ENCODE results near the gene TANGO6. TPM values are rescaled to one million over a fixed set of nuclear protein-coding genes. Genes with fewer than 3 reads are reported as not detected.

TANGO6 gene
- total RNA-seq, 2 donors from 2014 or later = 8.1 to 9.0 TPM

GRCh38 chr16:68900009-68900408, 56.7 kb downstream of the TANGO6 start:
- DNase-seq = no peak
- ATAC-seq = no peak
- intact Hi-C loops (cut with DNase I, micrococcal nuclease) = loop anchor here in 1 of 2 donors (10.0 kb wide), 1 partner anchor 225 kb away; no protein-coding TSS in a partner anchor

GRCh38 chr16:68902003-68902968, 59.0 kb downstream of the TANGO6 start:
- intact Hi-C loops (cut with DNase I, micrococcal nuclease) = loop anchor here in 1 of 2 donors (10.0 kb wide), 1 partner anchor 223 kb away; no protein-coding TSS in a partner anchor
- peak in 1 of 2 donors; percentile 35 for DNase-seq
- ATAC-seq = peak; percentile 94

- intact Hi-C loops (cut with DNase I, micrococcal nuclease) = loop anchor here in 1 of 2 donors (10.0 kb wide), 1 partner anchor 222 kb away; no protein-coding TSS in a partner anchor
- ATAC-seq (no peak), DNase-seq (no peak)
Observed at GRCh38 chr16:68902969-68903345, 59.6 kb downstream of the TANGO6 start.

GRCh38 chr16:68907297-68907696, 64.0 kb downstream of the TANGO6 start:
- peak; percentile 49 for ATAC-seq
- intact Hi-C loops (cut with DNase I, micrococcal nuclease) = loop anchor here in 1 of 2 donors (10.0 kb wide), 1 partner anchor 218 kb away; no protein-coding TSS in a partner anchor
- no peak for DNase-seq

- intact Hi-C loops (cut with DNase I, micrococcal nuclease) = loop anchor here in 1 of 2 donors (10.0 kb wide), 1 partner anchor 217 kb away; no protein-coding TSS in a partner anchor
- DNase-seq (no peak), ATAC-seq (peak; percentile 79)
Observed at GRCh38 chr16:68907781-68908181, 64.5 kb downstream of the TANGO6 start.

- ATAC-seq (no peak), DNase-seq (no peak)
Observed at GRCh38 chr16:68909099-68909733, 65.9 kb downstream of the TANGO6 start.

GRCh38 chr16:68910051-68910450, 66.7 kb downstream of the TANGO6 start:
- ATAC-seq (no peak), DNase-seq (no peak)
- intact Hi-C loops (cut with DNase I, micrococcal nuclease) = no loop called here

More at GRCh38 chr16:68909099-68909733, 65.9 kb downstream of the TANGO6 start:
- intact Hi-C loops (cut with DNase I, micrococcal nuclease) = loop anchor here in 1 of 2 donors (10.0 kb wide), 1 partner anchor 216 kb away; no protein-coding TSS in a partner anchor

GRCh38 chr16:68915589-68915988, 72.3 kb downstream of the TANGO6 start:
- ATAC-seq = no peak
- no peak for DNase-seq
- intact Hi-C loops (cut with DNase I, micrococcal nuclease) = no loop called here

GRCh38 chr16:68917541-68917940, 74.2 kb downstream of the TANGO6 start:
- DNase-seq (no peak), ATAC-seq (no peak)
- intact Hi-C loops (cut with DNase I, micrococcal nuclease) = no loop called here

GRCh38 chr16:68920349-68920748, 77.0 kb downstream of the TANGO6 start:
- no peak for ATAC-seq
- intact Hi-C loops (cut with DNase I, micrococcal nuclease) = no loop called here
- no peak for DNase-seq

- intact Hi-C loops (cut with DNase I, micrococcal nuclease) = no loop called here
- peak; percentile 63 for ATAC-seq
- DNase-seq = no peak
Observed at GRCh38 chr16:68921637-68922036, 78.3 kb downstream of the TANGO6 start.

GRCh38 chr16:68923116-68923515, 79.8 kb downstream of the TANGO6 start:
- DNase-seq = no peak
- no peak for ATAC-seq
- intact Hi-C loops (cut with DNase I, micrococcal nuclease) = no loop called here

GRCh38 chr16:68927018-68927417, 83.7 kb downstream of the TANGO6 start:
- no peak for ATAC-seq
- intact Hi-C loops (cut with DNase I, micrococcal nuclease) = no loop called here
- no peak for DNase-seq

- DNase-seq (no peak), ATAC-seq (no peak)
- intact Hi-C loops (cut with DNase I, micrococcal nuclease) = no loop called here
Observed at GRCh38 chr16:68931196-68931595, 87.9 kb downstream of the TANGO6 start.

- ATAC-seq = no peak
- intact Hi-C loops (cut with DNase I, micrococcal nuclease) = no loop called here
- DNase-seq = no peak
Observed at GRCh38 chr16:68934402-68934801, 91.1 kb downstream of the TANGO6 start.

GRCh38 chr16:68935008-68935407, 91.7 kb downstream of the TANGO6 start:
- intact Hi-C loops (cut with DNase I, micrococcal nuclease) = no loop called here
- DNase-seq (no peak), ATAC-seq (no peak)

GRCh38 chr16:68936736-68937631, 93.7 kb downstream of the TANGO6 start:
- intact Hi-C loops (cut with DNase I, micrococcal nuclease) = no loop called here
- no peak for ATAC-seq
- DNase-seq = no peak

- no peak for DNase-seq
- ATAC-seq = no peak
- intact Hi-C loops (cut with DNase I, micrococcal nuclease) = no loop called here
Observed at GRCh38 chr16:68939692-68940320, 96.5 kb downstream of the TANGO6 start.
